Hepatocyte (in vitro differentiated cells): ENCODE data around the gene ZNF581.

Experiments
- CTCF ChIP-seq: fragments of 200-600 bp; sonication (generic); IDR thresholded peaks from 2 replicates; pipeline ENCODE4 v1.5.1; 2016; ENCODE audit warnings: antibody characterized with exemption, mild to moderate bottlenecking; ENCODE audit not compliant: poor library complexity
- EZH2 ChIP-seq: fragments of 200-600 bp; sonication (generic); IDR thresholded peaks from 2 replicates; pipeline ENCODE4 v1.6.1; 2016; ENCODE audit warnings: antibody characterized with exemption, mild to moderate bottlenecking, borderline replicate concordance

- no peak for TF ChIP-seq CTCF
- no peak for TF ChIP-seq EZH2
Measured at GRCh38 chr19:55654868-55655647, 11.6 kb downstream of the ZNF581 start, which contains the start of gene U2AF2.
